Vagina (tissue), 2 donors: Measurements from ENCODE around the gene FAIM2.

Experiments
- CTCF ChIP-seq, 3 experiments: fragments of 450-650 bp in 2 of 3; fragments of 200-600 bp in 1 of 3; sonication (generic) in 1 of 3; IDR thresholded peaks; one replicate each; pipeline ENCODE4 v1.5.1; 2017 to 2019; ENCODE audit warnings: antibody characterized with exemption in 3 of 3, mild to moderate bottlenecking in 2 of 3, moderate library complexity in 2 of 3
- POLR2A ChIP-seq, 2 donors: fragments of 450-650 bp; IDR thresholded peaks; one replicate each; pipeline ENCODE4 v1.6.1; 2017; ENCODE audit warnings: antibody characterized with exemption in 2 of 2, mild to moderate bottlenecking in 2 of 2, moderate library complexity in 2 of 2
- POLR2AphosphoS5 ChIP-seq, 2 donors: sonication (generic); formaldehyde crosslinking; IDR thresholded peaks; one replicate each; pipeline ENCODE4 v1.9.0; 2017; ENCODE audit warnings: antibody characterized with exemption in 2 of 2, mild to moderate bottlenecking in 2 of 2, low read depth in 1 of 2; ENCODE audit not compliant: insufficient read depth in 1 of 2

DNA sequence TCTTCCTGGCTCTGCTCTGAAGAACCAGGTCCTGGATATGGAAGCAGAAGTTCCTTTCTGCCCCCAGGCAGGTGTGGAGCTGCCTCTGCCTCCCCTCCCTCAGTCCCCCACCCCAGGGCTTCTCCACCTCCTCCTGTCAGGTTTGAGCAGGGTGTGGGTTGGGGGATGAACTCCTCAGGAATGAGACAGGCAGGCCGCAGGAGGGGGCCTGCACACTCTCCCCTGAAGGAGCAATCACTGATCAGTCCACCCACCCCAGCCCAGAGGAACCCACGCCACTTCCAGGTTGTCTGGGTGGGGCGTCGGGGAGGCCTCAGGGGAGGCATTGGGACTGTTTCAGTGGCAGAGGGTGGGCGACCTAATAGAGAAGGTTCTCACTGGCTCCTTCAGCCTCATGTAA lies 26.6 kb downstream of the FAIM2 start:
- TF ChIP-seq CTCF (IDR thresholded peaks at IDR 0.05) (no peak), POLR2A (IDR thresholded peaks at IDR 0.05) (no peak), POLR2AphosphoS5 (IDR thresholded peaks at IDR 0.05; ENCODE audit: insufficient read depth in 1 of 2, low read depth in 1 of 2) (no peak)
